ENCODE data around the gene GP2. TPM values are rescaled to one million over a fixed set of nuclear protein-coding genes. Genes with fewer than 3 reads are reported as not detected.
"Not testable (repeated sequence)": the region's sequence is repeated elsewhere in the genome, so short reads cannot be mapped to it uniquely, and the experiment has no call there.

Gene GP2
- total and polyA plus RNA-seq, 3 experiments from 2014 or later = not detected

DNA sequence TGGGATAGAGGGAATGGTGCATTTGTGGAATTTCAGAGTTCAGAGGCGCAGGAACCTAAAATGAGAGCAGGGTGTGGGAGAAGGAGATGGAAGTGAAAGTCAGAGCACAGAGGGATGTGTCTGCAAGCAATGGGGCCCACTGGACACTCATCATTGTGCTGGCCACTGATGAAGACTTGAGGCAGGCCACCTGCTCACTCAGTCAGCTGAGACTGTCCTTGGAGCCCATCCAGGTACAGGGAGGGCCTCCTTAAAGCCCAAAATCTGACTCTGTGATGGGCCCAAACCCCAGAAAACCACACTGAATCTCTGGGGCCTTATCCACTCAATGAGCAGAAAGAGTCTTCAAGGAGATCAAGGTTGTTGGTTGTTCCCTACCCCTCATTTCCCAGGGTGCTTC, 5.6 kb downstream of the GP2 start:
- Histone ChIP-seq H3K36me3 (ENCODE audit: insufficient read depth, low read length) (no peaks in the 10 kb centered on the region), H3K9me3 (ENCODE audit: low read length) (no peaks in the 10 kb centered on the region), H3K4me3 (ENCODE audit: low read length) (no peak overlapping the region), H3K27me3 (ENCODE audit: insufficient read depth, low read length, poor library complexity, severe bottlenecking) (no peaks in the 10 kb centered on the region), H3K27ac (ENCODE audit: low read depth, low read length) (no peak overlapping the region), H3K4me1 (ENCODE audit: insufficient read depth, low read length) (no peaks in the 10 kb centered on the region)
- H3K27me3 Mint-ChIP-seq = peaks cover 3 to 6% of the 10 kb centered on the region in 2 donors
- H3K4me3 Mint-ChIP-seq = no peak overlapping the region
- peaks cover 0 to 2% (median 2%) of the 10 kb centered on the region in 5 donors for H3K9me3 Mint-ChIP-seq
- ChIA-PET POLR2A (no interaction called here), CTCF (no interaction called here)
- DNase-seq = no peak
- no peak overlapping the region for H3K27ac Mint-ChIP-seq
- H3K36me3 Mint-ChIP-seq = no peaks in the 10 kb centered on the region
- no peaks in the 10 kb centered on the region for H3K4me1 Mint-ChIP-seq

- H3K36me3 ChIP-seq (ENCODE audit: insufficient read depth, low read length); H3K27ac Mint-ChIP-seq; H3K9me3 ChIP-seq (ENCODE audit: low read length); H3K27ac ChIP-seq (ENCODE audit: low read depth, low read length); POLR2A ChIA-PET; H3K4me3 Mint-ChIP-seq; H3K9me3 Mint-ChIP-seq; H3K27me3 ChIP-seq (ENCODE audit: insufficient read depth, low read length, poor library complexity, severe bottlenecking); CTCF ChIA-PET; H3K4me1 Mint-ChIP-seq; H3K4me1 ChIP-seq (ENCODE audit: insufficient read depth, low read length); H3K4me3 ChIP-seq (ENCODE audit: low read length); DNase-seq; H3K36me3 Mint-ChIP-seq; H3K27me3 Mint-ChIP-seq: not testable (repeated sequence)
These were observed 6.3 kb downstream of the GP2 start for GRCh38 chr16:20321051-20321450.

DNA sequence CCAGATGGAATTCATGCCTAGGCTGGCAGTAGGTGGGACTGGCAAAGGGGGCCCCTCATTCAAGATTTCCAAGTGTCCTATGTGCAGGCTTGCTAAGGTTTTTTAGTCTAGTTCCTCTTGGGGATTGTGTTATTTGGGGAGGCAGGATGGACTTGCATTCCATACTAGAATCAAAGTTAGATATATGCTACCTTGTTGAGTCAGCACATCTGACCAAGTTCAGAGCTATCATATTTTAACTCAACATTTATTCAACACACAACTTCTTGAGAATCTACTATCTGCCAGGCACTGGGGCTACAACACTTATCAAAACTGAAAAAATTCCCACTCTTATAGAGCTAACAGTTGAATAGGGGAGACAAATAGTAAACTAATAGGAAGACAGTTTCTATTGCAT, 6.7 kb downstream of the GP2 start:
- no peak overlapping the region for H3K27ac Mint-ChIP-seq

DNA sequence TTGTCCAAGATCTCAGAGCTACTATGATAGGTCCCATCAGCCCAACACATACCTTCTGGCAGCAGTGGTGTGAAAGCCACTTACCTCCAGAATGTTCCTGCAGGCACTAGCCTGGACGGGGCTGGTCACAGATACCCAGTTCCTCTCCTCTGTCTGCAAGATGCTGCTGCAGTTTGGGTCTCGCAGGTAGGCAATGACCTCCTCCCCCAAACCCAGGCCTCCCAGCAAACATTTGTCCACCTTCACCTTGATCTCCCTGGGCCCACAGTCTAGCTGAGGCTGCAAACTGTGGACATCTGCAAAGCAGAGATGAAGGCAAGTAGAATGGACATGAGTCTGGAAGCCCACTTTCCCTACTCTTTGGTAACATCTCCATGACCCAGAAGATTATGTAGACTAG, 7.1 kb downstream of the GP2 start:
- H3K4me3 Mint-ChIP-seq = no peak overlapping the region
- CTCF ChIA-PET = no interaction called here
- no peaks in the 10 kb centered on the region for H3K4me1 Mint-ChIP-seq
- peaks cover 0 to 2% (median 0%) of the 10 kb centered on the region in 5 donors for H3K9me3 Mint-ChIP-seq
- Histone ChIP-seq H3K36me3 (ENCODE audit: insufficient read depth, low read length) (no peaks in the 10 kb centered on the region), H3K9me3 (ENCODE audit: low read length) (no peaks in the 10 kb centered on the region), H3K27me3 (ENCODE audit: insufficient read depth, low read length, poor library complexity, severe bottlenecking) (no peaks in the 10 kb centered on the region), H3K27ac (ENCODE audit: low read depth, low read length) (no peak overlapping the region), H3K4me3 (ENCODE audit: low read length) (no peak overlapping the region), H3K4me1 (ENCODE audit: insufficient read depth, low read length) (no peaks in the 10 kb centered on the region)
- peaks cover 3% of the 10 kb centered on the region in 2 donors for H3K27me3 Mint-ChIP-seq
- POLR2A ChIA-PET = no interaction called here
- no peak overlapping the region for H3K27ac Mint-ChIP-seq
- DNase-seq = no peak
- no peaks in the 10 kb centered on the region for H3K36me3 Mint-ChIP-seq

More for the DNA sequence above, 6.7 kb downstream of the GP2 start:
- Histone ChIP-seq H3K9me3 (ENCODE audit: low read length) (no peaks in the 10 kb centered on the region), H3K4me1 (ENCODE audit: insufficient read depth, low read length) (no peaks in the 10 kb centered on the region), H3K27me3 (ENCODE audit: insufficient read depth, low read length, poor library complexity, severe bottlenecking) (no peaks in the 10 kb centered on the region), H3K27ac (ENCODE audit: low read depth, low read length) (no peak overlapping the region), H3K36me3 (ENCODE audit: insufficient read depth, low read length) (no peaks in the 10 kb centered on the region), H3K4me3 (ENCODE audit: low read length) (no peak overlapping the region)
- DNase-seq = no peak
- no peaks in the 10 kb centered on the region for H3K4me1 Mint-ChIP-seq
- no peaks in the 10 kb centered on the region for H3K36me3 Mint-ChIP-seq
- CTCF ChIA-PET = no interaction called here
- H3K27me3 Mint-ChIP-seq = peaks cover 3% of the 10 kb centered on the region in 2 donors
- H3K4me3 Mint-ChIP-seq = no peak overlapping the region
- peaks cover 0 to 2% (median 0%) of the 10 kb centered on the region in 5 donors for H3K9me3 Mint-ChIP-seq
- POLR2A ChIA-PET = no interaction called here

DNA sequence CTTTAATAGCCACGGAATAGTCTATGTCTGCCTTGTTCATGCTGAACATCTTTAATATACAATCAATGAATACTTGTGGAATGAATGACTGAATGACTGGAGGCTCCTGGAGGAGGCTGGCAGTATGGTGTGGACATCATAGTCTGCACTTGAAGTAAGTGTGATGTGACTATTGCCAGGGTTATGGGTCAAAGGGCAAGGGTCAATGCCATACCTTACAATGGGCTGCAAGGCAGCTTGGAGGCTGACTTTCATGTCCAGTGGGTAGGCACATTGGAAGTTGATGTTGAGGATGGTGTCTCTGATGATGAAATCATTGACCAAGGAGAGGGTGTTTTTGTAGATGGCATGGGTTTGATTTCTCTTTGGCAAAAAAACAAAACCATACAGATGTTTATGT, 7.9 kb downstream of the GP2 start:
- H3K9me3 ChIP-seq (ENCODE audit: low read length) = no peaks in the 10 kb centered on the region
- no peak overlapping the region for H3K27ac ChIP-seq (ENCODE audit: low read depth, low read length)
- no peaks in the 10 kb centered on the region for H3K27me3 ChIP-seq (ENCODE audit: insufficient read depth, low read length, poor library complexity, severe bottlenecking)
- Mint-ChIP-seq H3K4me3 (no peak overlapping the region), H3K27me3 (peaks cover 3% of the 10 kb centered on the region in 2 donors), H3K27ac (no peak overlapping the region), H3K9me3 (peaks cover 0 to 2% (median 0%) of the 10 kb centered on the region in 5 donors), H3K36me3 (no peaks in the 10 kb centered on the region), H3K4me1 (no peaks in the 10 kb centered on the region)
- no peak for DNase-seq
- H3K36me3 ChIP-seq (ENCODE audit: insufficient read depth, low read length) = no peaks in the 10 kb centered on the region
- ChIA-PET CTCF (no interaction called here), POLR2A (no interaction called here)
- H3K4me3 ChIP-seq (ENCODE audit: low read length) = no peak overlapping the region
- no peaks in the 10 kb centered on the region for H3K4me1 ChIP-seq (ENCODE audit: insufficient read depth, low read length)

GRCh38 chr16:20318437-20318836, 8.9 kb downstream of the GP2 start:
- Histone ChIP-seq H3K27ac (ENCODE audit: low read depth, low read length) (no peak overlapping the region), H3K4me3 (ENCODE audit: low read length) (no peak overlapping the region), H3K36me3 (ENCODE audit: insufficient read depth, low read length) (no peaks in the 10 kb centered on the region), H3K9me3 (ENCODE audit: low read length) (no peaks in the 10 kb centered on the region), H3K27me3 (ENCODE audit: insufficient read depth, low read length, poor library complexity, severe bottlenecking) (no peaks in the 10 kb centered on the region), H3K4me1 (ENCODE audit: insufficient read depth, low read length) (no peaks in the 10 kb centered on the region)
- ChIA-PET CTCF (no interaction called here), POLR2A (no interaction called here)
- Mint-ChIP-seq H3K36me3 (no peaks in the 10 kb centered on the region), H3K9me3 (peaks cover 0 to 4% (median 0%) of the 10 kb centered on the region in 5 donors), H3K4me1 (no peaks in the 10 kb centered on the region), H3K27me3 (peaks cover 3% of the 10 kb centered on the region in 2 donors), H3K4me3 (no peak overlapping the region), H3K27ac (no peak overlapping the region)
- DNase-seq = no peak

- ChIA-PET POLR2A (no interaction called here), CTCF (no interaction called here)
- H3K36me3 Mint-ChIP-seq = no peaks in the 10 kb centered on the region
- no peak overlapping the region for H3K27ac Mint-ChIP-seq
- Histone ChIP-seq H3K27me3 (ENCODE audit: insufficient read depth, low read length, poor library complexity, severe bottlenecking) (no peaks in the 10 kb centered on the region), H3K4me3 (ENCODE audit: low read length) (no peak overlapping the region), H3K9me3 (ENCODE audit: low read length) (no peaks in the 10 kb centered on the region), H3K4me1 (ENCODE audit: insufficient read depth, low read length) (no peaks in the 10 kb centered on the region), H3K27ac (ENCODE audit: low read depth, low read length) (no peak overlapping the region), H3K36me3 (ENCODE audit: insufficient read depth, low read length) (no peaks in the 10 kb centered on the region)
- peaks cover 3% of the 10 kb centered on the region in 2 donors for H3K27me3 Mint-ChIP-seq
- H3K4me3 Mint-ChIP-seq = no peak overlapping the region
- no peak for DNase-seq
- H3K9me3 Mint-ChIP-seq = peaks cover 0 to 4% (median 0%) of the 10 kb centered on the region in 5 donors
- no peaks in the 10 kb centered on the region for H3K4me1 Mint-ChIP-seq
These were observed 9.3 kb downstream of the GP2 start for GRCh38 chr16:20318006-20318405.

- POLR2A ChIA-PET = no interaction called here
- no peaks in the 10 kb centered on the region for H3K27me3 ChIP-seq (ENCODE audit: insufficient read depth, low read length, poor library complexity, severe bottlenecking)
- no peak overlapping the region for H3K27ac ChIP-seq (ENCODE audit: low read depth, low read length)
- no peaks in the 10 kb centered on the region for H3K9me3 ChIP-seq (ENCODE audit: low read length)
- no peaks in the 10 kb centered on the region for H3K4me1 ChIP-seq (ENCODE audit: insufficient read depth, low read length)
- Mint-ChIP-seq H3K27ac (no peak overlapping the region), H3K9me3 (peaks cover 0 to 4% (median 0%) of the 10 kb centered on the region in 5 donors), H3K4me1 (no peaks in the 10 kb centered on the region), H3K36me3 (no peaks in the 10 kb centered on the region), H3K27me3 (peaks cover 2 to 3% of the 10 kb centered on the region in 2 donors), H3K4me3 (no peak overlapping the region)
- CTCF ChIA-PET = no interaction called here
- no peaks in the 10 kb centered on the region for H3K36me3 ChIP-seq (ENCODE audit: insufficient read depth, low read length)
- no peak for DNase-seq
- H3K4me3 ChIP-seq (ENCODE audit: low read length) = no peak overlapping the region
These were observed 10.2 kb downstream of the GP2 start for GRCh38 chr16:20317117-20317516.

- DNase-seq = no peak
- H3K27me3 ChIP-seq (ENCODE audit: insufficient read depth, low read length, poor library complexity, severe bottlenecking) = no peaks in the 10 kb centered on the region
- H3K9me3 Mint-ChIP-seq = peaks cover 0 to 4% (median 0%) of the 10 kb centered on the region in 5 donors
- H3K4me1 ChIP-seq (ENCODE audit: insufficient read depth, low read length) = no peaks in the 10 kb centered on the region
- H3K27ac Mint-ChIP-seq = no peak overlapping the region
- no peaks in the 10 kb centered on the region for H3K36me3 ChIP-seq (ENCODE audit: insufficient read depth, low read length)
- H3K4me3 Mint-ChIP-seq = no peak overlapping the region
- no peaks in the 10 kb centered on the region for H3K36me3 Mint-ChIP-seq
- ChIA-PET POLR2A (no interaction called here), CTCF (no interaction called here)
- H3K9me3 ChIP-seq (ENCODE audit: low read length) = no peaks in the 10 kb centered on the region
- H3K27me3 Mint-ChIP-seq = peaks cover 0 to 3% of the 10 kb centered on the region in 2 donors
- no peak overlapping the region for H3K4me3 ChIP-seq (ENCODE audit: low read length)
- no peaks in the 10 kb centered on the region for H3K4me1 Mint-ChIP-seq
- no peak overlapping the region for H3K27ac ChIP-seq (ENCODE audit: low read depth, low read length)
These were observed 10.6 kb downstream of the GP2 start for GRCh38 chr16:20316715-20317114.
